H1 (cell line): Measurements from ENCODE around the gene ACE. TPM values are rescaled to one million over a fixed set of nuclear protein-coding genes. Genes with fewer than 3 reads are reported as not detected.

Source experiments
- CTCF ChIA-PET: fragments of 300-600 bp; sonication (Branson Sonifier 250); formaldehyde crosslinking; loops from one replicate; lab custom pipeline; 2021; ENCODE audit not compliant: partially characterized antibody; lab: Charles Lee
- POLR2A ChIA-PET: fragments of 300-600 bp; sonication (Branson Sonifier 250); formaldehyde crosslinking; loops from one replicate; lab custom pipeline; 2021; ENCODE audit warnings: inconsistent platforms; ENCODE audit not compliant: partially characterized antibody; lab: Charles Lee
- DNase-seq, 2 experiments: peaks; one replicate each; pipeline versions ENCODE4 v3.0.0 to v3.0.0-alpha.2; 2010 to 2022; ENCODE audit warnings: low spot score in 2 of 2, low read depth in 1 of 2, mixed read lengths in 1 of 2
- FAIRE-seq: peaks from 2 replicates; lab custom pipeline; 2011; peaks lifted over from hg19 to GRCh38; lab: Jason Lieb, UNC
- H2AFZ ChIP-seq: 2 replicates; pipeline ENCODE4 v1.8.1; 2012; ENCODE audit warnings: low read length, inconsistent platforms
- H2AK5ac ChIP-seq: 2 replicates; pipeline ENCODE4 v1.6.1; 2013; ENCODE audit warnings: low read depth, low read length
- H2BK120ac ChIP-seq: replicated peaks from 2 replicates; pipeline ENCODE3; 2013; ENCODE audit warnings: low read depth, low read length, inconsistent platforms
- H2BK12ac ChIP-seq: 2 replicates; pipeline ENCODE4 v1.6.1; 2013; ENCODE audit warnings: low read depth, low read length
- H2BK15ac ChIP-seq: 2 replicates; pipeline ENCODE4 v1.6.1; 2013; ENCODE audit warnings: low read length
- H2BK20ac ChIP-seq: 2 replicates; pipeline ENCODE4 v1.6.1; 2013; ENCODE audit warnings: low read length
- H2BK5ac ChIP-seq: 2 replicates; pipeline ENCODE4 v1.6.1; 2013; ENCODE audit warnings: low read depth, low read length
- H3K14ac ChIP-seq: 2 replicates; pipeline ENCODE4 v1.6.1; 2013; ENCODE audit warnings: inconsistent platforms; ENCODE audit not compliant: insufficient read length
- H3K18ac ChIP-seq: 2 replicates; pipeline ENCODE4 v1.6.1; 2013; ENCODE audit warnings: low read length; ENCODE audit errors: extremely low read depth
- H3K23ac ChIP-seq: 2 replicates; pipeline ENCODE4 v1.6.1; 2013; ENCODE audit warnings: inconsistent platforms; ENCODE audit not compliant: insufficient read length
- H3K23me2 ChIP-seq: 2 replicates; pipeline ENCODE4 v1.6.1; 2013; ENCODE audit warnings: low read depth, low read length
- H3K27ac ChIP-seq: 2 replicates; pipeline ENCODE4 v1.6.1; 2011; ENCODE audit warnings: low read depth, low read length, inconsistent platforms
- H3K27me3 ChIP-seq, 4 experiments: replicated peaks in 1 of 4; 1 replicate in 1 of 4; 2 replicates in 3 of 4; pipeline versions ENCODE4 v1.6.1 to v1.8.1; 2011 to 2013; ENCODE audit warnings: low read length in 3 of 4, mild to moderate bottlenecking in 3 of 4, inconsistent platforms in 2 of 4, mixed read lengths in 2 of 4, moderate library complexity in 1 of 4; ENCODE audit not compliant: control insufficient read depth in 3 of 4, insufficient read depth in 3 of 4; ENCODE audit errors: extremely low read depth in 1 of 4
- H3K36me3 ChIP-seq, 4 experiments: 2 replicates each; pipeline versions ENCODE4 v1.6.1 to v1.8.1; 2011 to 2013; ENCODE audit warnings: mild to moderate bottlenecking in 4 of 4, low read length in 3 of 4, moderate library complexity in 2 of 4, control low read depth in 1 of 4, inconsistent platforms in 1 of 4; ENCODE audit not compliant: insufficient read depth in 4 of 4, control insufficient read depth in 2 of 4
- H3K4ac ChIP-seq: replicated peaks from 2 replicates; pipeline ENCODE3; 2013; ENCODE audit warnings: low read length, low read depth, mixed read lengths, inconsistent platforms; ENCODE audit not compliant: insufficient read length
- H3K4me1 ChIP-seq, 4 experiments: replicated peaks in 1 of 4; 1 replicate in 1 of 4; 2 replicates in 3 of 4; pipeline versions ENCODE4 v1.6.1 to v1.8.1; 2011 to 2013; ENCODE audit warnings: low read length in 3 of 4, inconsistent platforms in 2 of 4, mixed read lengths in 1 of 4; ENCODE audit not compliant: insufficient read depth in 4 of 4, control insufficient read depth in 3 of 4
- H3K4me2 ChIP-seq, 2 experiments: 2 replicates each; pipeline versions ENCODE4 v1.6.1 to v1.8.1; 2011 to 2013; ENCODE audit warnings: low read depth in 2 of 2, low read length in 2 of 2, control low read depth in 1 of 2, inconsistent platforms in 1 of 2, mild to moderate bottlenecking in 1 of 2; ENCODE audit not compliant: insufficient read depth in 1 of 2
- H3K4me3 ChIP-seq, 4 experiments: fragments of 200-600, 300-600 bp in 1 of 4; sonication (generic), shearing (Covaris generic), sonication (Bioruptor Twin) in 1 of 4; 2 replicates each; pipeline versions ENCODE4 v1.5.1 to v1.8.1; 2011 to 2016; ENCODE audit warnings: low read length in 4 of 4, low read depth in 3 of 4, control low read depth in 2 of 4, inconsistent platforms in 2 of 4, mild to moderate bottlenecking in 2 of 4, mixed read lengths in 1 of 4, moderate library complexity in 1 of 4; ENCODE audit not compliant: insufficient read depth in 2 of 4; ENCODE audit errors: extremely low read depth in 1 of 4
- H3K56ac ChIP-seq: replicated peaks from 2 replicates; pipeline ENCODE3; 2013; ENCODE audit warnings: low read depth, mild to moderate bottlenecking, mixed read lengths, low read length, inconsistent platforms; ENCODE audit not compliant: insufficient read length
- H3K79me1 ChIP-seq: 2 replicates; pipeline ENCODE4 v1.6.1; 2013; ENCODE audit warnings: low read depth, low read length, control low read depth
- H3K79me2 ChIP-seq, 2 experiments: 2 replicates each; pipeline versions ENCODE4 v1.6.1 to v1.8.1; 2012 to 2013; ENCODE audit warnings: low read length in 2 of 2, mild to moderate bottlenecking in 2 of 2, inconsistent platforms in 1 of 2; ENCODE audit not compliant: insufficient read depth in 2 of 2, control insufficient read depth in 1 of 2
- H3K9ac ChIP-seq, 4 experiments: replicated peaks in 1 of 4; 1 replicate in 1 of 4; 2 replicates in 3 of 4; pipeline versions ENCODE4 v1.6.1 to v1.8.1; 2011 to 2013; ENCODE audit warnings: low read depth in 3 of 4, low read length in 3 of 4, control low read depth in 2 of 4, mild to moderate bottlenecking in 2 of 4, moderate library complexity in 2 of 4, inconsistent platforms in 1 of 4; ENCODE audit errors: extremely low read depth in 1 of 4
- H3K9me3 ChIP-seq, 2 experiments: 2 replicates each; pipeline versions ENCODE4 v1.6.1 to v1.8.1; 2012 to 2013; ENCODE audit warnings: mild to moderate bottlenecking in 2 of 2, moderate library complexity in 2 of 2, control low read depth in 1 of 2, inconsistent platforms in 1 of 2, low read depth in 1 of 2, low read length in 1 of 2, mixed read lengths in 1 of 2; ENCODE audit not compliant: insufficient read depth in 2 of 2
- H4K20me1 ChIP-seq, 2 experiments: replicated peaks in 1 of 2; 2 replicates each; pipeline versions ENCODE3 to v1.8.1; 2011 to 2013; ENCODE audit warnings: inconsistent platforms in 2 of 2, low read length in 2 of 2, mild to moderate bottlenecking in 1 of 2; ENCODE audit not compliant: insufficient read depth in 2 of 2, control insufficient read depth in 1 of 2
- H4K5ac ChIP-seq: 2 replicates; pipeline ENCODE4 v1.6.1; 2013; ENCODE audit warnings: low read length, low read depth, mixed read lengths, inconsistent platforms; ENCODE audit not compliant: insufficient read length
- H4K8ac ChIP-seq: 2 replicates; pipeline ENCODE4 v1.8.0; 2013; ENCODE audit warnings: mild to moderate bottlenecking, moderate library complexity, low read length, inconsistent platforms; ENCODE audit not compliant: insufficient read depth; ENCODE audit errors: extremely low read depth
- H4K91ac ChIP-seq: replicated peaks from 2 replicates; pipeline ENCODE3; 2013; ENCODE audit warnings: low read length, mixed read lengths, inconsistent platforms; ENCODE audit not compliant: insufficient read length
- ASH2L ChIP-seq: fragments of 200-600, 300-600 bp; sonication (generic); IDR thresholded peaks from one replicate; pipeline ENCODE4 v1.7.1; 2017; ENCODE audit warnings: low read length
- ATF3 ChIP-seq: IDR thresholded peaks from 2 replicates; pipeline ENCODE4 v1.6.1; 2011; ENCODE audit warnings: low read depth, mild to moderate bottlenecking, low read length; ENCODE audit not compliant: insufficient read depth
- BACH1 ChIP-seq: IDR thresholded peaks from 2 replicates; pipeline ENCODE4 v1.6.1; 2012; ENCODE audit warnings: low read length, improper control_type of control experiment
- CHD1 ChIP-seq: IDR thresholded peaks from 2 replicates; pipeline ENCODE4 v1.6.1; 2012; ENCODE audit warnings: low read depth, low read length, improper control_type of control experiment
- CTCF ChIP-seq, 3 experiments: IDR thresholded peaks; 1 replicate in 2 of 3; 2 replicates in 1 of 3; pipeline versions ENCODE4 v1.5.1 to v1.6.1; 2011; ENCODE audit warnings: low read length in 3 of 3, mild to moderate bottlenecking in 3 of 3, inconsistent platforms in 2 of 3, low read depth in 1 of 3, moderate library complexity in 1 of 3; ENCODE audit not compliant: insufficient read depth in 1 of 3; ENCODE audit errors: control extremely low read depth in 1 of 3
- JUN ChIP-seq: IDR thresholded peaks from 2 replicates; pipeline ENCODE4 v1.6.1; 2011; ENCODE audit warnings: low read depth, mild to moderate bottlenecking, improper control_type of control experiment, low read length
- POLR2AphosphoS5 ChIP-seq: IDR thresholded peaks from 2 replicates; pipeline ENCODE4 v1.6.1; 2011; ENCODE audit warnings: low read depth, low read length
- RAD21 ChIP-seq, 2 experiments: IDR thresholded peaks in 1 of 2; conservative IDR thresholded peaks in 1 of 2; 2 replicates each; pipeline ENCODE4 v1.6.1; 2011; ENCODE audit warnings: low read depth in 2 of 2, low read length in 2 of 2, improper control_type of control experiment in 1 of 2, inconsistent platforms in 1 of 2, mild to moderate bottlenecking in 1 of 2, moderate library complexity in 1 of 2
- SIRT6 ChIP-seq: IDR thresholded peaks from one replicate; pipeline ENCODE4 v1.7.1; 2012; ENCODE audit warnings: low read length, inconsistent platforms
- SRF ChIP-seq: IDR thresholded peaks from 2 replicates; pipeline ENCODE4 v1.6.1; 2011; ENCODE audit warnings: mild to moderate bottlenecking, low read depth, low read length, moderate library complexity
- WGBS, 2 experiments: shearing (Covaris generic) in 1 of 2; methylation state at CpG; one replicate each; pipeline versions ENCODE4 v1.1.6 to v1.1.7; 2013 to 2015; ENCODE audit warnings: low lambda C conversion rate in 2 of 2, mixed read lengths in 2 of 2, inconsistent platforms in 1 of 2, low coverage in 1 of 2, missing lambda C conversion rate in 1 of 2; ENCODE audit not compliant: insufficient replicate concordance in 2 of 2, insufficient coverage in 1 of 2, insufficient read length in 1 of 2; ENCODE audit errors: extremely low coverage in 1 of 2, missing lambda C conversion rate in 1 of 2; 5-methylcytosine and 5-hydroxymethylcytosine counted together
- polyA plus RNA-seq, 7 experiments: library from polyadenylated mRNA; depleted of rRNA in 3 of 7; stranded (reverse) in 5 of 7; unstranded in 2 of 7; fragments of >200 nt in 5 of 7; fragments of 200-250 nt in 2 of 7; gene quantifications; 1 replicate in 5 of 7; 2 replicates in 1 of 7; 4 replicates in 1 of 7; pipeline versions ENCODE4 v1.2.1 to v1.2.3, GENCODE V29; 2011 to 2013; ENCODE audit warnings: missing spikeins in 2 of 7, mixed read lengths in 2 of 7
- total RNA-seq: library from RNA; stranded (reverse); fragmentation: NEBNext Ultra II Directional; extraction: Animal tissue kit (Norgen Biotek cat#: 25700); gene quantifications from 2 replicates; pipeline ENCODE4 v1.2.1, GENCODE V29; 2021

The ACE gene
- total and polyA plus RNA-seq, 2 of the 8 experiments (the other 6 are each of a cell fraction or from before 2014, with no cell fraction given) = 2.5 to 5.5 TPM

DNA sequence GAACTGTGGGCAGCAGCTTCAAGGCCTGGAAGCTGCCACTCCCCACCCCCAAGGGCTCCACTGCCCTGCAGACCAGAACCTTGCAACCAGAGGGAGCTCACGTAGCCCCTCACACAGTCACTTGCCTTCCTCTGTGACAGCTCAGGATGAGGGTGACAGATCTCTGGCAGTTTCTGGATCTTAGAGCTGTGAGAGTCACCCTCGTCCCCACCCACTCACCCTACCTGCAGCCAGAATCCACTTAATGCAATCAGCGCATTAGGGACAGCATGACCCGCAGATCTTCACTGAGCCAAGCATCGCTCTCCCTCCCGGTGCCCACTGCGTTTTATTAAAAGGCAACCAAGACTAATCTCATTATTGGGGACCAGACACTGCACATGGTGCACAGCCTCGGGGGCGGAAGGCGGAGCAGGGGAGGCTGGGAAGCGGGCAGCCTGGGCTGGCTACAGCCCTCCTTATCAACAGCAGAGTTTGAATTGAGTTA lies 34.3 kb upstream of the ACE start:
- no peak for DNase-seq
- no peak for FAIRE-seq
- no peak overlapping the region for H3K9ac ChIP-seq
- peak; percentile 38 to 48 (median 40) for TF ChIP-seq CTCF (IDR thresholded peaks at IDR 0.05; ENCODE audit: control extremely low read depth in 1 of 3, insufficient read depth in 1 of 3, low read depth in 1 of 3, low read length in 3 of 3)
- TF ChIP-seq SIRT6 = no peak
- TF ChIP-seq JUN = no peak
- TF ChIP-seq SRF = no peak
- no peak for TF ChIP-seq CHD1
- no peak for TF ChIP-seq POLR2AphosphoS5
- no peak for TF ChIP-seq ATF3
- no peak for TF ChIP-seq ASH2L
- TF ChIP-seq BACH1 = no peak
- peak; percentile 39 to 58; a peak in 3 of 4 replicates for TF ChIP-seq RAD21 (IDR thresholded peaks at IDR 0.05 in 1 of 2, conservative IDR thresholded peaks at IDR 0.05 in 1 of 2; ENCODE audit: low read depth in 2 of 2, low read length in 2 of 2)

More for the DNA sequence above, 34.3 kb upstream of the ACE start:
- no peak overlapping the region for H3K4me3 ChIP-seq
- 89% methylated on average over 11 of the region's 11 CpGs; no CpG with 5 or more reads in 1 of the 2 experiments for WGBS, 2 experiments
- no peaks in the 10 kb centered on the region for H3K79me2 ChIP-seq
- no peak overlapping the region for H3K14ac ChIP-seq
- no peak overlapping the region for H2BK15ac ChIP-seq
- no peak overlapping the region for H4K91ac ChIP-seq
- no peak overlapping the region for H3K18ac ChIP-seq
- peaks cover 9% of the 10 kb centered on the region; the same call in 1 of the 2 replicates for H3K23me2 ChIP-seq
- H2BK12ac ChIP-seq = no peak overlapping the region
- H3K27ac ChIP-seq = no peak overlapping the region
- ChIA-PET POLR2A (interaction anchor here (2.0 kb wide), 1 partner anchor 38 kb away, joined by 6 read pairs; no protein-coding TSS in a partner anchor), CTCF (interaction anchor here (0.7 to 29.0 kb wide), 22 partner anchors 9 to 256 kb away, joined by 3 to 758 read pairs (median 4); partner anchors contain the start of gene ACE)
- no peaks in the 10 kb centered on the region for H3K36me3 ChIP-seq
- no peak overlapping the region for H2BK120ac ChIP-seq
- no peak overlapping the region for H2BK20ac ChIP-seq
- peaks cover 0 to 2% of the 10 kb centered on the region in 2 experiments for H4K20me1 ChIP-seq
- no peak overlapping the region; the same call in 1 of the 2 replicates for H4K8ac ChIP-seq
- no peak overlapping the region for H3K56ac ChIP-seq
- H3K4me2 ChIP-seq = no peak overlapping the region
- H2BK5ac ChIP-seq = no peak overlapping the region
- H3K4me1 ChIP-seq = peaks cover 0 to 22% (median 9%) of the 10 kb centered on the region in 4 experiments; a peak in 6 of 7 replicates
- H3K79me1 ChIP-seq = 0 out of 2 replicates have a peak, but pooled peaks cover 6% of the 10 kb centered on the region
- no peak overlapping the region for H4K5ac ChIP-seq
- no peaks in the 10 kb centered on the region for H3K9me3 ChIP-seq
- no peak overlapping the region for H3K4ac ChIP-seq
- H2AK5ac ChIP-seq = no peak overlapping the region
- peaks cover 0 to 10% (median 1%) of the 10 kb centered on the region in 4 experiments; a peak in 2 of 7 replicates for H3K27me3 ChIP-seq
- H3K23ac ChIP-seq = no peak overlapping the region
- H2AFZ ChIP-seq = no peak overlapping the region
